Mesothelial cell of epicardium (in vitro differentiated cells): ENCODE data around the gene ADARB2. TPM values are rescaled to one million over a fixed set of nuclear protein-coding genes. Genes with fewer than 3 reads are reported as not detected.

ENCODE experiments used
- DNase-seq, 2 experiments: peaks; one replicate each; pipeline ENCODE4 v3.0.0; 2021; ENCODE audit warnings: low spot score in 2 of 2; ENCODE audit not compliant: unreplicated experiment in 2 of 2
- H3K27ac Mint-ChIP-seq: 2 replicates; pipeline ENCODE4 v1.8.0; 2021; ENCODE audit warnings: mixed read lengths
- H3K27me3 Mint-ChIP-seq: 2 replicates; pipeline ENCODE4 v1.8.0; 2021; ENCODE audit warnings: low read depth, mixed read lengths
- H3K36me3 Mint-ChIP-seq: 2 replicates; pipeline ENCODE4 v1.8.0; 2021; ENCODE audit warnings: mixed read lengths
- H3K4me1 Mint-ChIP-seq: 2 replicates; pipeline ENCODE4 v1.8.0; 2021; ENCODE audit warnings: mixed read lengths
- H3K4me3 Mint-ChIP-seq: 2 replicates; pipeline ENCODE4 v1.8.0; 2021; ENCODE audit warnings: mild to moderate bottlenecking, moderate library complexity, mixed read lengths
- H3K9me3 Mint-ChIP-seq: 2 replicates; pipeline ENCODE4 v1.8.0; 2021; ENCODE audit warnings: mixed read lengths
- total RNA-seq: library from RNA; stranded (reverse); gene quantifications from 3 replicates; pipeline ENCODE4 v1.2.1, GENCODE V29; 2021
- TF ChIP-seq, protein P1 (sequence below): fragments of 200-600 bp; sonication (generic); IDR thresholded peaks from one replicate; pipeline ENCODE4 v1.5.0; 2021; ENCODE audit warnings: antibody characterized with exemption; ENCODE audit not compliant: unreplicated experiment

Gene ADARB2
- total RNA-seq, 1 donor from 2014 or later: 0.38 TPM

DNA sequence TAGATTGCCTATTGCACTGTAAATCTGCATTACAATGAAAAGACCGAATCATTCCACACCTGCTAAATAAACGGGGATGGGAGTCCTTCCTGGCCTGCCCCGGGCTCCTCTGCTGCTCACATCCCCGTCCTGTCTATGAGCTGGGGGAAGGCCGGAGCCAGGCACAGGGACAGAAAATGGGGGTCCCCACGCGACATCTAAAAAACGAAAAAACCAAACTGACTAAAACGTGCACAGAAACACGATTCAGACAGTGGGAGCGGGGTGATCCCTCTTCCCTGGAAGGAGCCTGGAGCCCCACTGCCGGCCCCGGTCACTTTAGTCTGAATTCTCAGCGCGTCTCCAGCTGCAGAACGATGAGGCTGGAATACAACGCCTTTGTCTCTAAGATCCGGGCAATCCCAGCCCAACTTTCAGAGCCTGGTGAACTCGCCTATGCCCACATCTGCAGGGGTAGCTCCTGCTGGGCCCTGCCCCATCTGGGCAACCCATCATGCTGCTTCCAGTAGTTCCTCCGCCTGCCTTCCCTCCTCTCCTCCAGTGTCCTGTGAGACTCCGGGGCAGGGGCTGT lies 78.0 kb downstream of the ADARB2 start:
- no peaks in the 10 kb centered on the region for H3K36me3 Mint-ChIP-seq
- TF ChIP-seq, protein P1, sequence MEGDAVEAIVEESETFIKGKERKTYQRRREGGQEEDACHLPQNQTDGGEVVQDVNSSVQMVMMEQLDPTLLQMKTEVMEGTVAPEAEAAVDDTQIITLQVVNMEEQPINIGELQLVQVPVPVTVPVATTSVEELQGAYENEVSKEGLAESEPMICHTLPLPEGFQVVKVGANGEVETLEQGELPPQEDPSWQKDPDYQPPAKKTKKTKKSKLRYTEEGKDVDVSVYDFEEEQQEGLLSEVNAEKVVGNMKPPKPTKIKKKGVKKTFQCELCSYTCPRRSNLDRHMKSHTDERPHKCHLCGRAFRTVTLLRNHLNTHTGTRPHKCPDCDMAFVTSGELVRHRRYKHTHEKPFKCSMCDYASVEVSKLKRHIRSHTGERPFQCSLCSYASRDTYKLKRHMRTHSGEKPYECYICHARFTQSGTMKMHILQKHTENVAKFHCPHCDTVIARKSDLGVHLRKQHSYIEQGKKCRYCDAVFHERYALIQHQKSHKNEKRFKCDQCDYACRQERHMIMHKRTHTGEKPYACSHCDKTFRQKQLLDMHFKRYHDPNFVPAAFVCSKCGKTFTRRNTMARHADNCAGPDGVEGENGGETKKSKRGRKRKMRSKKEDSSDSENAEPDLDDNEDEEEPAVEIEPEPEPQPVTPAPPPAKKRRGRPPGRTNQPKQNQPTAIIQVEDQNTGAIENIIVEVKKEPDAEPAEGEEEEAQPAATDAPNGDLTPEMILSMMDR: no peak
- peaks cover 10% of the 10 kb centered on the region for H3K9me3 Mint-ChIP-seq
- no peak for DNase-seq
- H3K4me3 Mint-ChIP-seq: no peak overlapping the region
- H3K27ac Mint-ChIP-seq: no peak overlapping the region
- peaks cover 18% of the 10 kb centered on the region for H3K27me3 Mint-ChIP-seq
- peaks cover 3% of the 10 kb centered on the region for H3K4me1 Mint-ChIP-seq

DNA sequence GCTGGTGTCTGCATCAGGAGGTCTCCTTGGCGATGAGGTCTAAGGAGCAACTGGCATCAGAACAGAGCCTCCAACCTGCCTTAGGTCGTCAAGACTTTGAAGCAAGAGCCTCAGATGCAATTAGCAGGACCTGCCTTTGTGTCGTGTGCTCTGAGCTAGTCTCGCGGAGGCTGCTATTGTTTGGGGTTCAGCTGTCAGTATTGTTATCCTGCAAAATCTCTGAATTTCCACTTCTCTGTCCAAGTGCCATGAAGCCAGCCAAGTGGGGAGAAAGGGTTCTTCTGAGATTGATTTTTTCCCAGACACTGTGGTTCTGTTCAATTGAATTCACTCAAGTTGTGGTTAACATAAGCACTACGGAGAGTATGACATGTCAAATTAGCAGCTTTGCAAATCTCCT lies 78.7 kb downstream of the ADARB2 start:
- DNase-seq: no peak
- Mint-ChIP-seq H3K27ac (no peak overlapping the region), H3K4me1 (peaks cover 3% of the 10 kb centered on the region), H3K36me3 (no peaks in the 10 kb centered on the region), H3K4me3 (no peak overlapping the region), H3K27me3 (peaks cover 18% of the 10 kb centered on the region), H3K9me3 (peaks cover 10% of the 10 kb centered on the region)
- TF ChIP-seq, protein P1: no peak

DNA sequence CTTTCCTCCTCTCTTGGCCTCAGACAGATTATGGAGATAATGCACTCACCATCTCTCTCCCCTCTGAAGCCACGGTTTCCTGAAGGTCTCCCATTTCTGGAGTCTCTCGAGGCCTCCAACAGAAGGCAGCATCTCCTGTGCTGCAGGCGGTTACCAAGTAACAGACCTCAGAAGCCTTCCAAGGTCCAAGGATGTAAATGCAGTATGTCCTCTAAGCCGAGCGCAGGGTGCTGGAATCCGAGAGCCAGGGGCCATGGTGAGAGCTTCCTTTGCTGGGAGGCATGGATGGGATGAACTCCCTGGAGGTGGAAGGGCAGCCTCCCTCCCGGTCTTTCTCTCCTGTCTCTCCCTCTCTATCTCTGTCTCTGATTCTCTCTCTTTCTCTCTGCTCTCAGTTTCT lies 79.8 kb downstream of the ADARB2 start:
- Mint-ChIP-seq H3K9me3 (peaks cover 10% of the 10 kb centered on the region), H3K27me3 (peaks cover 23% of the 10 kb centered on the region), H3K4me1 (peaks cover 3% of the 10 kb centered on the region), H3K36me3 (no peaks in the 10 kb centered on the region), H3K4me3 (no peak overlapping the region), H3K27ac (no peak overlapping the region)
- DNase-seq: no peak
- TF ChIP-seq, protein P1: no peak

DNA sequence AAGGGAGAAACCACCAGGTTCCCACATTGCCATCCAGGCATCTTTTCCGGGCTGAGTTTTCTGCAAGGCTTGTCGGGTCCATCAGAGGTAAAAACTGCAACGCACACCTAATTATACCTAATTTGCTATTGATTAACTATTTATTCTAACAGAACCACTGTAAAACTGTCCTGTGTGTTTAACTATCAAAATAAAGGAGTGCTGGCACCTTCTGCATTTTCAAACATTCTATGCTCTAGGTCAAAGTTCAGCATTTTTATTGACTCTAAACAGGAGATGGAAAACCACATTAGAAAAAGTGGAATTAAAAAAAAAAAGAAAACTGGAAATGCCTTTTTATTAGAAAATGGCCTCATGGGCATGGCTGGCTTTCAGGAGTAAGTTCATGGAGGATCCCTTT lies 82.0 kb downstream of the ADARB2 start:
- H3K36me3 Mint-ChIP-seq: no peaks in the 10 kb centered on the region
- no peak for DNase-seq
- no peak overlapping the region for H3K4me3 Mint-ChIP-seq
- H3K27me3 Mint-ChIP-seq: peaks cover 21% of the 10 kb centered on the region
- peaks cover 3% of the 10 kb centered on the region for H3K4me1 Mint-ChIP-seq
- H3K27ac Mint-ChIP-seq: no peak overlapping the region
- TF ChIP-seq, protein P1: no peak
- no peaks in the 10 kb centered on the region for H3K9me3 Mint-ChIP-seq

DNA sequence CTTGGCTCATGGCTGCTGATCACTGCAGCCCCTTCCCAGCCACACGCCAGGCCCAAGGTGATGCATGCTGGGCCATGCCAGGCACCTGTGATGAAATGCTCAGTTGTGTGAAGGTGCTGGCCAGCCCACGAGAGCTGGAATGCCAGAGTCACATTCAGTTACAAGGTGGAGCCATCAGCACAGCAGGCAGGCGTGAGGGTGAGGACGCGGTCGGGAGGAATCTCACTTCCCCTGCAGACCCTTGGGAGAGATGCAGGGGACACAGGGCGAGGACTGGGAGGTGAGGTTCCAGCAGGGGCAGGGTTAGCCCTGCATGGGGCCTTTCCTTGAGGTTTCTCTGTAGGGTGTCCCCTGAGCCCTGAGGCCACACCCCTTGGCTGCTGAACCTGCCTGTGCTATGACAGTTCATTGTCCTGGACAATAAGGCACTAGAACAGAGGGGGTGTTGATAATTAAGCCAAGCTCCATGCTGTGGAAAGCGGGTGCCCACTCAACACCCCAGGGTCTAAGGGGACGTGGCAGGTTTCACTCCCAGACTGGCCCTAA lies 82.4 kb downstream of the ADARB2 start:
- H3K4me1 Mint-ChIP-seq: peaks cover 3% of the 10 kb centered on the region
- TF ChIP-seq, protein P1: no peak
- H3K4me3 Mint-ChIP-seq: no peak overlapping the region
- no peak for DNase-seq
- H3K9me3 Mint-ChIP-seq: no peaks in the 10 kb centered on the region
- H3K36me3 Mint-ChIP-seq: no peaks in the 10 kb centered on the region
- peaks cover 24% of the 10 kb centered on the region for H3K27me3 Mint-ChIP-seq
- H3K27ac Mint-ChIP-seq: no peak overlapping the region
